Right cardiac atrium (tissue), 5 donors: ENCODE data around the gene LRMDA. TPM values are rescaled to one million over a fixed set of nuclear protein-coding genes. Genes with fewer than 3 reads are reported as not detected.
"Not testable (repeated sequence)": the region's sequence is repeated elsewhere in the genome, so short reads cannot be mapped to it uniquely, and the experiment has no call there.

Source experiments
- ATAC-seq, 2 donors: fragments of 200-7000 bp; cut with Tn5 transposase; one replicate each; pipeline versions ENCODE4 v1.8.0 to v1.9.1; 2020; ENCODE audit warnings: moderate library complexity in 2 of 2, mild to moderate bottlenecking in 1 of 2
- DNase-seq, 3 donors: peaks; one replicate each; pipeline ENCODE4 v3.0.0-alpha.2; 2020
- H3K27ac ChIP-seq: one replicate; pipeline ENCODE4 v1.5.1; 2013; ENCODE audit warnings: mild to moderate bottlenecking, low read length, control low read depth, moderate library complexity
- H3K27me3 ChIP-seq: one replicate; pipeline ENCODE4 v1.6.1; 2013; ENCODE audit not compliant: control insufficient read depth, insufficient read depth
- H3K4me1 ChIP-seq: one replicate; pipeline ENCODE4 v1.6.1; 2013; ENCODE audit warnings: low read length; ENCODE audit not compliant: control insufficient read depth, insufficient read depth
- H3K4me3 ChIP-seq: one replicate; pipeline ENCODE4 v1.5.1; 2013; ENCODE audit warnings: low read length, control low read depth
- H3K9me3 ChIP-seq: one replicate; pipeline ENCODE4 v1.6.1; 2013; ENCODE audit warnings: low read length; ENCODE audit not compliant: control insufficient read depth
- WGBS: extraction: QIAGEN DNeasy Blood & Tissue Kit; methylation state at CpG from one replicate; pipeline ENCODE4 v1.1.7; 2013; 5-methylcytosine and 5-hydroxymethylcytosine counted together
- intact Hi-C, 4 donors: fragments of 100-400 bp; cut with DNase I; formaldehyde crosslinking; loops; one replicate each; pipeline versions ENCODE4 v1.11.0 to v1.14.0; 2022 to 2023
- polyA plus RNA-seq: library from polyadenylated mRNA; stranded (reverse); fragments of 200-250 nt; gene quantifications from one replicate; pipeline ENCODE4 v1.2.3, GENCODE V29; 2013
- total RNA-seq, 4 donors: library from RNA; stranded (reverse); fragmentation: NEBNext Ultra II Directional; extraction: Animal tissue kit (Norgen Biotek cat#: 25700); gene quantifications; one replicate each; pipeline ENCODE4 v1.2.1, GENCODE V29; 2021
- donor health status: healthy with polysubstance abuse.
- donor health status: DM: no; HTN: yes; CAD: no.
- donor health status: DM: no; HTN: no; CAD: no.
- donor health status: DM: no; HTN: yes; CAD: no; lungs with severe emphysema.
- donor health status: DM: yes; HTN: yes; CAD: no.

The LRMDA gene
- total and polyA plus RNA-seq, 5 donors: 42.7 to 97.9 (median 48.8) TPM

DNA sequence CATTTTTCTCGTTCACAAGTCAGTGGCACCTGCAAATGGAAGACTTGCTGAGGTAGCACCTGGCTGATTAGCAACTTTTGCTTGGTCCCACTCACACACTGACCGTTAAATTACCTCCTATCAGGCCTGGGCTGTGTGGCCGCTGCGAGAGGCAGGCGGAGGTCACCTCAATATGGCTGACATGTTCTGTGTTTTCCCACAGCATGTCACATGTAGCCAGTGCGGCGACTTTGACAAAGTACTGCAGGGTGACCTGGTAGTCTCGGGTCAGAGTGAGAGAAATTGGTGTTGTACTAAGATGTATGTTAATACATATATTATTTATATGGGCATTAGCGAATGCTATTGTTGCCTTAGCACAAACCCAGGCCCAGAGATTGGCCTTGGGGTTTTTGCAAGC is 307.5 kb downstream of the LRMDA start:
- Histone ChIP-seq H3K27ac (no peak overlapping the region), H3K27me3 (no peaks in the 10 kb centered on the region), H3K4me3 (no peak overlapping the region), H3K9me3 (no peaks in the 10 kb centered on the region), H3K4me1 (no peaks in the 10 kb centered on the region)
- 98% methylated on average over 9 of the region's 9 CpGs for WGBS
- no peak for DNase-seq
- intact Hi-C loops: no loop called here
- no peak for ATAC-seq

- no peak for DNase-seq
- intact Hi-C loops: no loop called here
- WGBS: 89% methylated on average over 8 of the region's 8 CpGs
- H3K4me1 ChIP-seq: no peaks in the 10 kb centered on the region
- H3K4me3 ChIP-seq: no peak overlapping the region
- no peak overlapping the region for H3K27ac ChIP-seq
- H3K9me3 ChIP-seq: no peaks in the 10 kb centered on the region
- ATAC-seq: no peak
- H3K27me3 ChIP-seq: no peaks in the 10 kb centered on the region
These were observed 308.2 kb downstream of the LRMDA start for GRCh38 chr10:75739414-75740143.

- no peak for DNase-seq
These were observed 309.1 kb downstream of the LRMDA start for GRCh38 chr10:75740541-75740940.

DNA sequence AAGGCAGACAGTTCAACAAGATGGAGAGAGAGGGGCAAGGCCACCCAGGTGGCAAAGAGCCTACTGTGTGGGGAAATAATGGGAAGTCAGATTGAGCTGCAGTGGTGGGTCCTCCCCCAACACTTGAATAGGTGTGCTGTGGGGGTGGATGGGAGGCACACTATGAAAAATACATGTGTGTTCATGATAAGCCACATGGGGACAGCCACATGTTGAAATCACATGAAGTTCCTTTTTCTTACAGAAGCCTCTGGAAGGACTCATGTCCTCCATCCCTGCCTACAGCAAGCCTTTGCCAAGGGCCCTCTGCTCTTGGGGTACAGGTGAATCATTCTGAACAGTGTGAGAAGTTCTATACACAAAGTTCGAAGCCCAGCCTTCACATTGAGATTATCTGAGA is 310.9 kb downstream of the LRMDA start:
- WGBS: 96% methylated on average over 1 of the region's 1 CpG
- intact Hi-C loops: no loop called here
- Histone ChIP-seq H3K9me3 (no peaks in the 10 kb centered on the region), H3K4me3 (no peak overlapping the region), H3K27ac (no peak overlapping the region), H3K27me3 (no peaks in the 10 kb centered on the region), H3K4me1 (no peaks in the 10 kb centered on the region)
- no peak for DNase-seq
- no peak for ATAC-seq

More at GRCh38 chr10:75740541-75740940, 309.1 kb downstream of the LRMDA start:
- no peaks in the 10 kb centered on the region for H3K4me1 ChIP-seq
- intact Hi-C loops: no loop called here
- no peaks in the 10 kb centered on the region for H3K9me3 ChIP-seq
- no peak overlapping the region for H3K4me3 ChIP-seq
- WGBS: 100% methylated on average over 1 of the region's 1 CpG
- no peaks in the 10 kb centered on the region for H3K27me3 ChIP-seq
- H3K27ac ChIP-seq: no peak overlapping the region
- ATAC-seq: no peak

GRCh38 chr10:75743291-75743778 is 311.9 kb downstream of the LRMDA start:
- DNase-seq: peak in 1 of 3 donors; percentile 40
- WGBS: 64% methylated on average over 9 of the region's 9 CpGs
- intact Hi-C loops: no loop called here
- no peaks in the 10 kb centered on the region for H3K4me1 ChIP-seq
- H3K27me3 ChIP-seq: no peaks in the 10 kb centered on the region
- H3K4me3 ChIP-seq: no peak overlapping the region
- H3K9me3 ChIP-seq: no peaks in the 10 kb centered on the region
- no peak for ATAC-seq
- no peak overlapping the region for H3K27ac ChIP-seq

DNA sequence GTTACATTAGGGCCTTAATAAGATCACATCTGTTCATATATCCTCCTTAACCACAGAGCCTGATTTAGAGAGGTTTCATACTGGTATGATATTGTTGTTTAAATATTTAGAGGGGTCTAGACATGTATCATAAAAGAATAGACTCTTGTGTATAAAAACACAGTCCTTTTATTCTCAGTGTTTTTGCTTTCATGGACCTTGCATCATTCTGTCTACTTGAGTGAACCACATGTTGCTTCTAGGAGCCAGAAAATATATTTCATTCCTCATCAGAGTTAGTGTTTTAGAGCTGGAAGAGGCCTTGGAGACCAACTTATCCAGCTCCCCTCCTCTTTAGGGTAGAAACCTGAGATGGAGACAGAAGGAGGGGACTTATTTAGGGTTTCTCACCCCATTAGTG is 312.8 kb downstream of the LRMDA start:
- Histone ChIP-seq H3K27me3 (no peaks in the 10 kb centered on the region), H3K4me3 (no peak overlapping the region), H3K27ac (no peak overlapping the region), H3K4me1 (no peaks in the 10 kb centered on the region), H3K9me3 (no peaks in the 10 kb centered on the region)
- ATAC-seq (no peak), DNase-seq (no peak)
- intact Hi-C loops: no loop called here

DNA sequence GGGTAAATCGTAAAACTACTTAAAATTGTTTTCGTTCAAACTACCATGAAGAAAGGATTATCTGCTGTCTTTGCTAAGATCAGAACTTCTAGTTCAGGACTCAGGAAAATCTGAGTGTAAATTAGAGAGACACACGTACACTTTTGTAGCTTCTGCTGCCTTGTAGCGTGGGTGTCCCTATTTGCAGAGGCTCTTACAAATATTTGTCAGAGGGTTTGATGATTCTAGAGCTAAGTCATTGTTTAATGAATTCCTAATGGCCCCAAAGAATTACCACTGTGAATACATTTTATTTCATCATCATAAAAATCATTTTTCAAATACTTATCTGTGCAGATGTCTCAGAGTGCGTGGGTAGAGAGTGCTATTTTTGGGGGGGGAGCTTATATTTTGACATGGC is 314.9 kb downstream of the LRMDA start:
- H3K9me3 ChIP-seq: no peaks in the 10 kb centered on the region
- ATAC-seq (no peak), DNase-seq (no peak)
- H3K4me3 ChIP-seq: no peak overlapping the region
- H3K27me3 ChIP-seq: no peaks in the 10 kb centered on the region
- 90% methylated on average over 5 of the region's 5 CpGs for WGBS
- no peaks in the 10 kb centered on the region for H3K4me1 ChIP-seq
- no peak overlapping the region for H3K27ac ChIP-seq
- intact Hi-C loops: no loop called here

- 98% methylated on average over 50 of the region's 50 CpGs for WGBS
- H3K4me3 ChIP-seq, H3K27me3 ChIP-seq, H3K9me3 ChIP-seq, intact Hi-C loops, H3K27ac ChIP-seq, ATAC-seq, DNase-seq, H3K4me1 ChIP-seq: not testable (repeated sequence)
These were observed 318.9 kb downstream of the LRMDA start for GRCh38 chr10:75750093-75750875.

GRCh38 chr10:75751232-75751631 is 319.8 kb downstream of the LRMDA start:
- intact Hi-C loops: no loop called here
- ATAC-seq: no peak
- Histone ChIP-seq H3K9me3 (no peaks in the 10 kb centered on the region), H3K4me1 (no peaks in the 10 kb centered on the region), H3K27me3 (no peaks in the 10 kb centered on the region), H3K27ac (no peak overlapping the region), H3K4me3 (no peak overlapping the region)
- 93% methylated on average over 5 of the region's 6 CpGs for WGBS
- DNase-seq: no peak

- Histone ChIP-seq H3K4me1 (no peaks in the 10 kb centered on the region), H3K27me3 (no peaks in the 10 kb centered on the region), H3K4me3 (no peak overlapping the region), H3K27ac (no peak overlapping the region), H3K9me3 (no peaks in the 10 kb centered on the region)
- ATAC-seq (no peak), DNase-seq (no peak)
- 88% methylated on average over 3 of the region's 3 CpGs for WGBS
- intact Hi-C loops: no loop called here
These were observed 322.2 kb downstream of the LRMDA start for GRCh38 chr10:75753621-75754020.

GRCh38 chr10:75754096-75754831 is 322.8 kb downstream of the LRMDA start:
- no peaks in the 10 kb centered on the region for H3K4me1 ChIP-seq
- H3K9me3 ChIP-seq: no peaks in the 10 kb centered on the region
- intact Hi-C loops: no loop called here
- no peaks in the 10 kb centered on the region for H3K27me3 ChIP-seq
- H3K27ac ChIP-seq: no peak overlapping the region
- no peak for ATAC-seq
- H3K4me3 ChIP-seq: no peak overlapping the region
- DNase-seq: no peak
- 82% methylated on average over 6 of the region's 6 CpGs for WGBS
